Femur (tissue), 1 donor: Measurements from ENCODE around the gene ZBTB7B.

Source experiments
- DNase-seq: peaks from one replicate; pipeline ENCODE4 v3.0.0-alpha.2; 2017

ZBTB7B gene

GRCh38 chr1:155018617-155019348, 16.2 kb downstream of the ZBTB7B start:
- DNase-seq: no peak

DNA sequence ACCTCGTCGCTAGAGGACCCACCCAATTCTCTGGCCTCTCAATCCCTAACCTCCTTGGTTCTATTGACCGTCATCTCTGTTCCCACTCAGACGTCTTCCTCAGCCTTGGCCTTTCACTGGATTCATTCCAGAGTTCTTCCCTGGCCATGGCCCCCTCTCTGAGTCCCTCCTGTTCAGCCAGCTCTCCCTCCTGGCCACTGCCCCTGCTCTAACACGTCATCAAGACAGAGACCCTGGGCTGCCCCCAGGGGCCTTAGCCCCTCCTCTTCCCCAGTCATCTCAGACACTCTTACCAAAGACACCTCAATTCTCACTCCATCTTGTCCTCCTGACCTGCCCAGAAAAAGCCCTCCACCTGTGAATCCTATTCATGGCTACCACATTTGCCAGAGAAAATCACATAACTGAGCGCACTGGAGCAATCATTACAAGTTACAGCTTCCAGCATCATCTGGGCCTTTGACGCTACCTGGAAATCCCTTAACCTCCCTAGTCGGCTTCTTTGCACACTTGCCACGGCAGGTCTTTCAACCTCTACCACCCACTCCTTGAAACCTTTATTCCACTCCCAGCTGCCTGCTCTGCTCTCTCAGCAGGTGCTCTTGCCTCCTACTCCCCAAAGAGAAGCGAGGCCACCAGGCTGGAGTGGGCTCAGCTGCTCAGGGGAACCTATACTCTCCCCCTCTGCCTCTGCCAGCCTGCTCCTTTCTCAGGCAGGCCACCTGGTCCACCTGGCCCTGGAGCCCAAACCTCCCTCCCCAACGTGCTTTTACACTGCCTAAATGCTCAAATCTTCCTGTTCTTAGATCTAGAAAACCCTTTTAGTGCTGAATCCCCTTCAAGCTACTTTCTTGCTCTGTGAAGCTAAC, 17.0 kb downstream of the ZBTB7B start:
- DNase-seq: no peak

GRCh38 chr1:155022136-155022926, 19.7 kb downstream of the ZBTB7B start:
- DNase-seq: no peak

DNA sequence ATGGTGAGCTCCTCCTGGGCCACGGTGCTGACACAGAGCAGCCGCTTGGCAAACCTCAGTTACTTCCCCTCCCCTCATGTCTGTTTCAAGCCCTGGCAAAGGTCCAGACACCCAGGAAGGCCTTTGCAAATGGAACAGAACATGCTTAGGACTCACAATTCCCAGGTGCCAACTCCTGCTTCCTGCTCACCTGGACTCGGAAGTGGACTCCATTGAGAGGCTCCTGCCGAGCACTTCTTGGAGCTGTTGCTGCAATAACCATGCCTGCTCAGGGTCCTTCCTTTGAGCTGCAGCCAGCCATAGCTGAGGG, 20.3 kb downstream of the ZBTB7B start:
- DNase-seq: no peak

GRCh38 chr1:155023627-155024026, 21.0 kb downstream of the ZBTB7B start:
- DNase-seq: no peak

GRCh38 chr1:155024315-155024714, 21.7 kb downstream of the ZBTB7B start:
- DNase-seq: no peak

- no peak for DNase-seq
Measured at GRCh38 chr1:155026154-155026553, 23.6 kb downstream of the ZBTB7B start.

GRCh38 chr1:155026588-155026987, 24.0 kb downstream of the ZBTB7B start:
- no peak for DNase-seq

GRCh38 chr1:155029513-155030242, 27.1 kb downstream of the ZBTB7B start:
- no peak for DNase-seq

GRCh38 chr1:155030243-155030795, 27.7 kb downstream of the ZBTB7B start:
- DNase-seq: no peak

DNA sequence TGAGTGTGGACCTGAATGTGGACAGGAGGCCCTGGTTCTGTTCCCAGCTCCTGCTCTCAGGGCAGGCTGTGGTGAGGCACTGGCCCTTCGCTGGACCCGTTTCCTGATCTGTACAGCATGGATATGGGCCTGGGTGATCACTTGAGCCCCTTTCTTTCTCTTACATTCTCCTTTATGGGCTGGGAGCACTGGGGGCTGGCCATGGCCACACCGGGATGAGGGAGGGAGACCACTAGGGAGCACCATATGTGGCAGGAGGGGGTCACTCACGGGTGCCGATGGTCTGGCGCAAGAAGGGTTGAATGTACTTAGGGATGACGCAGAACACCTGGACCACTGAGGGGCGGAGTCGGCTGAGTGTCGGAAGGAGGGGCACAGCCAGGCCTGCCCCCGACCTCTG, 28.3 kb downstream of the ZBTB7B start:
- no peak for DNase-seq

DNA sequence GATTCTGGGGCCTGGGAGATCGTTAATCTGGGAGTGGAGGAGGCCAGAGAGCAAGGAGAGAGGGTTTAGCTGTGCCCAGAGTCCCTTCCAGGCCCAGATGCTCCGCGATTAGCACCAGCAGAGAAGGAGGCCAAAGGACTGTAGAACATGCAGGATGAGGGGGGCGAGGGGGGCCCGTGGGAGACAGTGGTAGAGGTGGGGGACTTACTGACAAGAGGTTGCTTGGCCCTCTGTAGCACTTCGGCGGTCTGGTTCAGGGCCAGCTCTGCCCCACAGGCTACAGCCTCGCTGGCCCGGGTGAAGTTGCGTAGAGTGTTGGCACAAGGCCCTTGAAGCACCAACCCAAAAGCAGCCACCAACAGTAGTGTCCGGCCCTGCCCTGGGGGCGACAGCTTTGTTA, 30.3 kb downstream of the ZBTB7B start:
- DNase-seq: no peak

- no peak for DNase-seq
Measured at GRCh38 chr1:155033524-155033923, 30.9 kb downstream of the ZBTB7B start, which contains the start of the genes DCST1 and DCST2. Gene DCST1, plus strand, starts transcription at chr1:155033824. Its CDS starts 213 bp downstream, at chr1:155034037. Gene DCST2, minus strand, starts transcription at chr1:155033781. Its CDS starts 80 bp downstream, at chr1:155033701.

GRCh38 chr1:155034318-155035208, 32.0 kb downstream of the ZBTB7B start:
- DNase-seq: no peak

DNA sequence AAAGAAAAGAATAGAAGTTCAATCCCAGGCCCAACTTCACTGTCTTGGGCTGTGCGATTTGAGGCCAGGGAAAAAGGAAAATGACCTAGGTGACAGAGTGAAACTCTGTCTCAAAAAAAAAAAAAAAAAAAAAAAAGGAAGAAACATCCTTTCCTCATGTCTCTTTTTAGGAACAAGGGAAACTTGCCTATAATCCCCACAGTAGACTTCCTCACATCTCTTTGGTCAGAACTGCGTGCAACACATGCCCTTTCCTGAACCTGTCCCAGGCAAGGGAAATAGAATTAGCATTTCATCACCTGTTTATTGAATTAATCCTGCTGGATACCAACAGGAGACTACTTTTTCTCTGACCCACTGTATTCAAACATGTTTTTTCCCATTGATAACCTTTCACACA, 33.3 kb downstream of the ZBTB7B start:
- no peak for DNase-seq

GRCh38 chr1:155037043-155037442, 34.4 kb downstream of the ZBTB7B start:
- DNase-seq: no peak

- no peak for DNase-seq
Measured at GRCh38 chr1:155037851-155038441, 35.3 kb downstream of the ZBTB7B start.

- DNase-seq: no peak
Measured at GRCh38 chr1:155038602-155039307, 36.2 kb downstream of the ZBTB7B start.

DNA sequence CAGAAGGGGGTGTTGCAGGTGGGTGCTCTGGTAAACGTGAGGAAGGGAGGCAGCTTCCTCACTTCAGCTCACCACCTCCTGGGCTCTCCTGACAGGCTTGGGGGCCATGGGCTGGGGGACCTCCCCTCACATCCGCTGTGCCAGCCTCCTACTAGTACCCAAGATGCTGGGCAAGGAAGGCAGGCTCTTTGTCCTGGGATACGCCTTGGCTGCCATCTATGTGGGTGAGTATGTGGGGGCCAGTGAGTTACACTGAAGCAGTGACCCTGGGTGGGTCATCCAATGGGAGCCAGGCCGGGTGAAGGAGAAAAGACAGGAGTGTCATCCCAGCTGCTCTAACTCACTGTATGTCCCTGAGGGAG, 36.7 kb downstream of the ZBTB7B start:
- no peak for DNase-seq
